ENCODE measurements around the gene CECR2. TPM values are rescaled to one million over a fixed set of nuclear protein-coding genes. Genes with fewer than 3 reads are reported as not detected.

The CECR2 gene
- total and polyA plus RNA-seq, 2 experiments from 2014 or later = 4.6 to 32.3 TPM

GRCh38 chr22:17334059-17334458 lies 35.2 kb upstream of the CECR2 start:
- Histone ChIP-seq H3K4me3 (no peak overlapping the region), H3K4me1 (ENCODE audit: low read depth) (peaks cover 4% of the 10 kb centered on the region), H3K36me3 (no peaks in the 10 kb centered on the region), H3K27me3 (no peaks in the 10 kb centered on the region), H3K9me3 (ENCODE audit: low read depth) (no peaks in the 10 kb centered on the region), H3K27ac (no peak overlapping the region)
- no peak for TF ChIP-seq CTCF (IDR thresholded peaks at IDR 0.05; ENCODE audit: low read depth, low read length)
- no peak for DNase-seq (ENCODE audit: low read depth in 1 of 2, low spot score in 1 of 2)

- H3K9me3 ChIP-seq (ENCODE audit: low read depth) = no peaks in the 10 kb centered on the region
- H3K27me3 ChIP-seq = no peaks in the 10 kb centered on the region
- H3K27ac ChIP-seq = no peak overlapping the region
- peaks cover 8% of the 10 kb centered on the region for H3K4me1 ChIP-seq (ENCODE audit: low read depth)
- no peak for TF ChIP-seq CTCF (IDR thresholded peaks at IDR 0.05; ENCODE audit: low read depth, low read length)
- H3K4me3 ChIP-seq = no peak overlapping the region
- H3K36me3 ChIP-seq = no peaks in the 10 kb centered on the region
- no peak for DNase-seq (ENCODE audit: low read depth in 1 of 2, low spot score in 1 of 2)
Measured at GRCh38 chr22:17334983-17335382, 34.3 kb upstream of the CECR2 start.

GRCh38 chr22:17336061-17336460 lies 33.2 kb upstream of the CECR2 start:
- H3K27me3 ChIP-seq = no peaks in the 10 kb centered on the region
- no peak for DNase-seq (ENCODE audit: low read depth in 1 of 2, low spot score in 1 of 2)
- H3K9me3 ChIP-seq (ENCODE audit: low read depth) = no peaks in the 10 kb centered on the region
- H3K27ac ChIP-seq = no peak overlapping the region
- H3K36me3 ChIP-seq = no peaks in the 10 kb centered on the region
- no peak overlapping the region for H3K4me3 ChIP-seq
- peaks cover 8% of the 10 kb centered on the region for H3K4me1 ChIP-seq (ENCODE audit: low read depth)
- no peak for TF ChIP-seq CTCF (IDR thresholded peaks at IDR 0.05; ENCODE audit: low read depth, low read length)

GRCh38 chr22:17337639-17338038 lies 31.6 kb upstream of the CECR2 start:
- Histone ChIP-seq H3K36me3 (no peaks in the 10 kb centered on the region), H3K4me1 (ENCODE audit: low read depth) (peaks cover 8% of the 10 kb centered on the region), H3K27ac (no peak overlapping the region), H3K9me3 (ENCODE audit: low read depth) (no peaks in the 10 kb centered on the region), H3K27me3 (no peaks in the 10 kb centered on the region), H3K4me3 (no peak overlapping the region)
- TF ChIP-seq CTCF (IDR thresholded peaks at IDR 0.05; ENCODE audit: low read depth, low read length) = no peak
- no peak for DNase-seq (ENCODE audit: low read depth in 1 of 2, low spot score in 1 of 2)

- H3K36me3 ChIP-seq = no peaks in the 10 kb centered on the region
- H3K27me3 ChIP-seq = no peaks in the 10 kb centered on the region
- H3K4me1 ChIP-seq (ENCODE audit: low read depth) = peaks cover 8% of the 10 kb centered on the region
- H3K27ac ChIP-seq = no peak overlapping the region
- DNase-seq (ENCODE audit: low read depth in 1 of 2, low spot score in 1 of 2) = peak in 1 of 2 donors; percentile 57
- H3K4me3 ChIP-seq = no peak overlapping the region
- no peaks in the 10 kb centered on the region for H3K9me3 ChIP-seq (ENCODE audit: low read depth)
- no peak for TF ChIP-seq CTCF (IDR thresholded peaks at IDR 0.05; ENCODE audit: low read depth, low read length)
Measured at GRCh38 chr22:17339095-17339693, 30.1 kb upstream of the CECR2 start.

All from cardiac muscle cell (in vitro differentiated cells and primary cell).